ENCODE measurements around the gene IMMP2L.

IMMP2L gene

DNA sequence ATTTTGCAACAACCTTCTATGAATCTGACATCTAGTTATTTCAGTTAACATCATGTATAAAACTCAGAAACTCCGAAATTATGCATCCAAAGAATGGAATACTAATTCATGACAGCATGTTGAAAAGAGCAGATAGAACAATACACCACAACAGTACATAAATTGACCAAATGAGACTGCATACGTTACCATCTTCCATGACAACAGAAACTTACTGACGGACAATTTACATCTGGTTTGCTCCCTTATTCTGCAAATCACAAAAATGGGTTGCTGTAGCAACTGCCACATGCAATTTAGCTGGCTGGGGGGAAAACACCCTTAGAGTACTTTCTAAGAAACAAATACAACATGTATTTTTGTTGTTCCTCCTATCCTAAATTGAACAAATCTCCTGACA lies 457.0 kb downstream of the IMMP2L start:
- Histone ChIP-seq H3K36me3 (ENCODE audit: low read length) (peaks cover 46% of the 10 kb centered on the region), H3K79me2 (ENCODE audit: insufficient read depth, low read length) (peaks cover 48% of the 10 kb centered on the region), H3K9me2 (replicated peaks; ENCODE audit: insufficient read depth, low read length) (no peaks in the 10 kb centered on the region), H3F3A (ENCODE audit: insufficient read depth) (peaks cover 33% of the 10 kb centered on the region), H3K27ac (ENCODE audit: low read depth, low read length) (peak overlapping the region; percentile 67), H3K9ac (ENCODE audit: low read length) (no peak overlapping the region), H3K4me3 (ENCODE audit: insufficient read depth, low read length, poor library complexity, severe bottlenecking) (no peak overlapping the region), H2AFZ (ENCODE audit: low read depth, low read length, severe bottlenecking) (no peak overlapping the region), H3K27me3 (ENCODE audit: low read length) (no peaks in the 10 kb centered on the region), H4K20me1 (ENCODE audit: low read depth, low read length) (no peaks in the 10 kb centered on the region), H3K4me2 (ENCODE audit: low read depth, low read length, poor library complexity, severe bottlenecking) (peak overlapping the region; percentile 60), H3K9me3 (ENCODE audit: insufficient read depth, low read length) (no peaks in the 10 kb centered on the region)
- no peak for TF ChIP-seq EZH2phosphoT487 (conservative IDR thresholded peaks at IDR 0.05; ENCODE audit: low read length)
- TF ChIP-seq, protein P1, sequence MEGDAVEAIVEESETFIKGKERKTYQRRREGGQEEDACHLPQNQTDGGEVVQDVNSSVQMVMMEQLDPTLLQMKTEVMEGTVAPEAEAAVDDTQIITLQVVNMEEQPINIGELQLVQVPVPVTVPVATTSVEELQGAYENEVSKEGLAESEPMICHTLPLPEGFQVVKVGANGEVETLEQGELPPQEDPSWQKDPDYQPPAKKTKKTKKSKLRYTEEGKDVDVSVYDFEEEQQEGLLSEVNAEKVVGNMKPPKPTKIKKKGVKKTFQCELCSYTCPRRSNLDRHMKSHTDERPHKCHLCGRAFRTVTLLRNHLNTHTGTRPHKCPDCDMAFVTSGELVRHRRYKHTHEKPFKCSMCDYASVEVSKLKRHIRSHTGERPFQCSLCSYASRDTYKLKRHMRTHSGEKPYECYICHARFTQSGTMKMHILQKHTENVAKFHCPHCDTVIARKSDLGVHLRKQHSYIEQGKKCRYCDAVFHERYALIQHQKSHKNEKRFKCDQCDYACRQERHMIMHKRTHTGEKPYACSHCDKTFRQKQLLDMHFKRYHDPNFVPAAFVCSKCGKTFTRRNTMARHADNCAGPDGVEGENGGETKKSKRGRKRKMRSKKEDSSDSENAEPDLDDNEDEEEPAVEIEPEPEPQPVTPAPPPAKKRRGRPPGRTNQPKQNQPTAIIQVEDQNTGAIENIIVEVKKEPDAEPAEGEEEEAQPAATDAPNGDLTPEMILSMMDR (IDR thresholded peaks at IDR 0.05; ENCODE audit: insufficient read depth, low read length, poor library complexity, severe bottlenecking): no peak

GRCh38 chr7:111104710-111105109 lies 457.6 kb downstream of the IMMP2L start:
- H3K9me2 ChIP-seq (replicated peaks; ENCODE audit: insufficient read depth, low read length): no peaks in the 10 kb centered on the region
- H3K27me3 ChIP-seq (ENCODE audit: low read length): no peaks in the 10 kb centered on the region
- H3K4me3 ChIP-seq (ENCODE audit: insufficient read depth, low read length, poor library complexity, severe bottlenecking): peak overlapping the region; percentile 31
- H3K9ac ChIP-seq (ENCODE audit: low read length): peak overlapping the region; percentile 1; the same call in 1 of the 2 replicates
- no peak for TF ChIP-seq EZH2phosphoT487 (conservative IDR thresholded peaks at IDR 0.05; ENCODE audit: low read length)
- TF ChIP-seq, protein P1 (IDR thresholded peaks at IDR 0.05; ENCODE audit: insufficient read depth, low read length, poor library complexity, severe bottlenecking): no peak
- peaks cover 46% of the 10 kb centered on the region for H3K36me3 ChIP-seq (ENCODE audit: low read length)
- no peaks in the 10 kb centered on the region for H3K9me3 ChIP-seq (ENCODE audit: insufficient read depth, low read length)
- H3F3A ChIP-seq (ENCODE audit: insufficient read depth): peaks cover 33% of the 10 kb centered on the region
- no peaks in the 10 kb centered on the region for H4K20me1 ChIP-seq (ENCODE audit: low read depth, low read length)
- peak overlapping the region; percentile 67 for H3K27ac ChIP-seq (ENCODE audit: low read depth, low read length)
- H2AFZ ChIP-seq (ENCODE audit: low read depth, low read length, severe bottlenecking): no peak overlapping the region
- peak overlapping the region; percentile 60 for H3K4me2 ChIP-seq (ENCODE audit: low read depth, low read length, poor library complexity, severe bottlenecking)
- H3K79me2 ChIP-seq (ENCODE audit: insufficient read depth, low read length): peaks cover 52% of the 10 kb centered on the region

- Histone ChIP-seq H3K79me2 (ENCODE audit: insufficient read depth, low read length) (peaks cover 61% of the 10 kb centered on the region), H3K9ac (ENCODE audit: low read length) (no peak overlapping the region), H4K20me1 (ENCODE audit: low read depth, low read length) (no peaks in the 10 kb centered on the region), H3F3A (ENCODE audit: insufficient read depth) (peaks cover 33% of the 10 kb centered on the region), H3K27me3 (ENCODE audit: low read length) (no peaks in the 10 kb centered on the region), H3K36me3 (ENCODE audit: low read length) (peaks cover 43% of the 10 kb centered on the region), H3K4me3 (ENCODE audit: insufficient read depth, low read length, poor library complexity, severe bottlenecking) (peak overlapping the region; percentile 31), H3K9me2 (replicated peaks; ENCODE audit: insufficient read depth, low read length) (no peaks in the 10 kb centered on the region), H3K9me3 (ENCODE audit: insufficient read depth, low read length) (no peaks in the 10 kb centered on the region), H2AFZ (ENCODE audit: low read depth, low read length, severe bottlenecking) (no peak overlapping the region), H3K4me2 (ENCODE audit: low read depth, low read length, poor library complexity, severe bottlenecking) (peak overlapping the region; percentile 60), H3K27ac (ENCODE audit: low read depth, low read length) (peak overlapping the region; percentile 67)
- TF ChIP-seq, protein P1 (IDR thresholded peaks at IDR 0.05; ENCODE audit: insufficient read depth, low read length, poor library complexity, severe bottlenecking): no peak
- TF ChIP-seq EZH2phosphoT487 (conservative IDR thresholded peaks at IDR 0.05; ENCODE audit: low read length): no peak
Observed at GRCh38 chr7:111103678-111104274, 458.5 kb downstream of the IMMP2L start.

All from SU-DHL-6 (cell line).